Type B pancreatic cell (in vitro differentiated cells): ENCODE measurements around the gene OR13H1. TPM values are rescaled to one million over a fixed set of nuclear protein-coding genes. Genes with fewer than 3 reads are reported as not detected.
A peak's percentile ranks its signal among the peaks of the same experiment; 100 is the strongest.

Experiments used
- DNase-seq: peaks from one replicate; pipeline ENCODE4 v3.0.0; 2021; ENCODE audit warnings: mixed read lengths; ENCODE audit not compliant: unreplicated experiment; ENCODE audit errors: extremely low spot score
- H3K27ac Mint-ChIP-seq: 2 replicates; pipeline ENCODE4 v1.8.0; 2021; ENCODE audit warnings: mild to moderate bottlenecking, mixed read lengths
- H3K27me3 Mint-ChIP-seq: 2 replicates; pipeline ENCODE4 v1.8.0; 2021; ENCODE audit warnings: mixed read lengths
- H3K36me3 Mint-ChIP-seq: 2 replicates; pipeline ENCODE4 v1.8.0; 2021; ENCODE audit warnings: mixed read lengths
- H3K4me1 Mint-ChIP-seq: one replicate; pipeline ENCODE4 v1.8.0; 2021; ENCODE audit warnings: mixed read lengths; ENCODE audit not compliant: unreplicated experiment
- H3K4me3 Mint-ChIP-seq: 2 replicates; pipeline ENCODE4 v1.8.0; 2021; ENCODE audit warnings: mild to moderate bottlenecking, mixed read lengths
- H3K9me3 Mint-ChIP-seq: 2 replicates; pipeline ENCODE4 v1.8.0; 2021; ENCODE audit warnings: mixed read lengths
- total RNA-seq: library from RNA; stranded (reverse); gene quantifications from 2 replicates; pipeline ENCODE4 v1.2.1, GENCODE V29; 2021; ENCODE audit warnings: low replicate concordance
- TF ChIP-seq, protein P1 (sequence below): fragments of 200-600 bp; sonication (generic); conservative IDR thresholded peaks from 2 replicates; pipeline ENCODE4 v1.5.0; 2021; ENCODE audit warnings: antibody characterized with exemption, mild to moderate bottlenecking

The OR13H1 gene
- total RNA-seq, 1 donor from 2014 or later, result not detected

DNA sequence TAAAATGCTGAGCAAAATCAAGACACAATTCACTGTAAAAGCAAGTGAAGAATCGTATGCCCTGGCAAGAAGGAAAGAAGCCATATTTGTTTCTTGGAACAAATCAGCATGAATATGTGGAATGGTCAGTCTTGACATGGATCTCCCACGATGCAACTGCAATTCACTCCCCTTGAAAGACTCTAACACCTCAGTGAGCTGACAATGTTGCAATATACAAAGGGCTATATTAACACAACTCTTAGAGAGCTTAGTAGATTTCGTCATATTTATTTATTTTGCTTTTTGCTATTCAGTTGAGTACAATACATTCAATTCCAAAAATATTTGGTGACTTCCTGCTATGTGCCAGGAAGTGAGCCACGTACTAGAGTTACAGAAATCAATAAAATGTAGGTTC is 14.7 kb downstream of the OR13H1 start:
- Mint-ChIP-seq H3K9me3 (no peaks in the 10 kb centered on the region), H3K27me3 (no peaks in the 10 kb centered on the region), H3K4me1 (no peaks in the 10 kb centered on the region), H3K36me3 (no peaks in the 10 kb centered on the region), H3K4me3 (no peak overlapping the region), H3K27ac (no peak overlapping the region)
- TF ChIP-seq, protein P1, sequence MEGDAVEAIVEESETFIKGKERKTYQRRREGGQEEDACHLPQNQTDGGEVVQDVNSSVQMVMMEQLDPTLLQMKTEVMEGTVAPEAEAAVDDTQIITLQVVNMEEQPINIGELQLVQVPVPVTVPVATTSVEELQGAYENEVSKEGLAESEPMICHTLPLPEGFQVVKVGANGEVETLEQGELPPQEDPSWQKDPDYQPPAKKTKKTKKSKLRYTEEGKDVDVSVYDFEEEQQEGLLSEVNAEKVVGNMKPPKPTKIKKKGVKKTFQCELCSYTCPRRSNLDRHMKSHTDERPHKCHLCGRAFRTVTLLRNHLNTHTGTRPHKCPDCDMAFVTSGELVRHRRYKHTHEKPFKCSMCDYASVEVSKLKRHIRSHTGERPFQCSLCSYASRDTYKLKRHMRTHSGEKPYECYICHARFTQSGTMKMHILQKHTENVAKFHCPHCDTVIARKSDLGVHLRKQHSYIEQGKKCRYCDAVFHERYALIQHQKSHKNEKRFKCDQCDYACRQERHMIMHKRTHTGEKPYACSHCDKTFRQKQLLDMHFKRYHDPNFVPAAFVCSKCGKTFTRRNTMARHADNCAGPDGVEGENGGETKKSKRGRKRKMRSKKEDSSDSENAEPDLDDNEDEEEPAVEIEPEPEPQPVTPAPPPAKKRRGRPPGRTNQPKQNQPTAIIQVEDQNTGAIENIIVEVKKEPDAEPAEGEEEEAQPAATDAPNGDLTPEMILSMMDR, result no peak
- no peak for DNase-seq

DNA sequence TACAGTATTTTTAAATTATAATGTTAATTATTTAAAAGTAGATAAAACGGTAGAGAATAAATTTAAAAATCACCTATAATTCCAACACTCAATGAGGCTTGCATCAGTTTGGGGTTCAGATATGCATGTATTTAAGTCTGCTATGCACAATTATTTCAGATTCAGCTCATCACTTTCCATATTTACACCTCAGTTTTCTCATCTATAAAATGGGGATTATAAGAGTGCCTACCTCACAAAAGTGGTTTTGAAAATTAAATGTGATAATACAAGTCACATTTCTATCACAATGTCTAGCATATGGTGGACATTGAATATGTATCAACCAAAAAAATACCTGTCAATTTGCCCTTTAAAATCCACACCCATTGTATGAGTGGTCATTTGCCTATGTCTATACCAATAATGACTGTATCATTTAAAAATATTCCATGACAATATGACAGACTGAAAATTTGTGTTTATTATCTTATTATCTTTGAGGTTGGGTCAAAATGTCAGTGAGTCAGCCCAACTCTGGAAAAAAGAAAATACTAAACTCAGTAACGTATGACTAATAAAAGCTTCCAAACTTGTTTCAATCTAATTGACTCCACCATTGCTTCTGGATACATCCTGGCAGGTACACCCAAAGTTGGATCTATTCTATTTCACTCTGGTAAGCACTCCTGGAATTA is 20.8 kb downstream of the OR13H1 start:
- H3K9me3 Mint-ChIP-seq, result no peaks in the 10 kb centered on the region
- no peak overlapping the region for H3K4me3 Mint-ChIP-seq
- H3K4me1 Mint-ChIP-seq, result no peaks in the 10 kb centered on the region
- TF ChIP-seq, protein P1, result no peak
- DNase-seq, result no peak
- H3K27me3 Mint-ChIP-seq, result no peaks in the 10 kb centered on the region
- H3K27ac Mint-ChIP-seq, result no peak overlapping the region
- no peaks in the 10 kb centered on the region for H3K36me3 Mint-ChIP-seq

DNA sequence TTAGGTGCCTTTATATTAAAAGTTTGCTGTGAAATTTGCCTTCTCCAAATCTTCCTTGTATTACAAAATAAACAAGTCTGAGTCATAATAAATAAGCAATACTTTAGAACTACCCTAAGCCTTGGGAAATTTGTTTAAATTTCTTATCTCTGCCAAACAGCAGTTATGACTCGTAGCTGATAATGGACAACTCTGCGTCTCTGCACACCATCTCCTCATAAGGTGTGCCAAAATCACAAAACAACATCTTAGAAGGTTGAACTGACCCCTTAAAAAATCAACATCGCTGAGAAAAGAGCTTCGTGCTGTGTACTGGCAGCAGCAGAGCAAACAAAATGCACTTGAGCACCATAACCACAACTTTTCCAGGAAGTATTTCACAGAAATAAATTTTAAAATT is 22.0 kb downstream of the OR13H1 start:
- no peaks in the 10 kb centered on the region for H3K27me3 Mint-ChIP-seq

DNA sequence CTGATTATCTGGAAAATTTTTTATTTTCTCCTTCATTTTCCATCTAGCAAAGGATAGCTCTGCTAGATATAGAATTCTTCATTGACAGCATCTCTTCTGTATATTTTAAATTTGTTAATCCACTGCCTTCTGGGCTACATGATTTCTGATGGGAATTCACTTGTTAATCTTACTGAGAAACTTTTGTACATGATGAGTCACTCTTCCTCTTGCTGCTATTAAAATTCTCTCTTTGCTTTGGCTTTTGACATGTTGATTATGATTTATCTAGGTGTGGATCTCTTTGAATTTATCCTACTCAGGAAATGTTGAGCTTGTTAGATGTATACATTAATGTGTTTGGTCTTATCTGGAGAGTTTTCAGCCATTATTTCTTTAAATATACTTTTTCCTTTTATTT is 27.5 kb downstream of the OR13H1 start:
- TF ChIP-seq, protein P1, result no peak
- Mint-ChIP-seq H3K36me3 (no peaks in the 10 kb centered on the region), H3K27me3 (no peaks in the 10 kb centered on the region), H3K27ac (peak overlapping the region; percentile 21), H3K4me3 (peak overlapping the region; percentile 2), H3K4me1 (peaks cover 6% of the 10 kb centered on the region), H3K9me3 (no peaks in the 10 kb centered on the region)
- no peak for DNase-seq

More for the DNA sequence above, 22.0 kb downstream of the OR13H1 start:
- TF ChIP-seq, protein P1, result no peak
- H3K36me3 Mint-ChIP-seq, result no peaks in the 10 kb centered on the region
- DNase-seq, result no peak
- H3K4me1 Mint-ChIP-seq, result no peaks in the 10 kb centered on the region
- no peak overlapping the region for H3K4me3 Mint-ChIP-seq
- H3K27ac Mint-ChIP-seq, result no peak overlapping the region
- no peaks in the 10 kb centered on the region for H3K9me3 Mint-ChIP-seq

DNA sequence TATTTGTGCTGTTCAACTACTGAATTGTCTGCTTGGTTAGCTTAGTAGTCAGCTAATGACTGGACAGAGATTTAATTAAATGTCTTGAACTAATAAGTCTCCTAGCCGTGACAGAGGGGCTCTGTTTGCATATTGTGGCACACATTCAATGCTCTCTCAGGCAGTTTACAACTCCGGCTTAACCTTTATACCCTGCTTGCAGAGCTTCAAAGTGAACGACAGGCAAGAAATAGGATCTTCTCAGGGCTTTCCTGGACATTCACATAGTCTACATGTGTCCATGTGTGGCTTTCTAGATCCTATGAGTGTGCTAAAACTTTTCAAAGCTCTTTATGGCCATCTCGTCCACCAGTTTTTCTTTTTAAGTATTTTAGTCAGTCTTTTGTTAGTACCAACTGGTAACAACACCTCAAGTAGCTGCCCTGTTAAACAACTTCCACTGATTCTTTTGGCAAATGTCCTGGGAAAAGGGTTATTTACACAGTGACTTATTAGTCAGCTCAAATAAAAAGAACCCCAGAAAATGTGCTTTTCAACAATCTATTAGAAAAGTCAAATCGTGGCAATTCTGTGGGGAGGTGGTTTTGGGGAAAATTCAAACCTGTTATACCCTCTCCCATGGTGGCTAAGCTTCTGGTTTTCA is 28.6 kb downstream of the OR13H1 start:
- DNase-seq, result no peak
- H3K9me3 Mint-ChIP-seq, result no peaks in the 10 kb centered on the region
- no peak overlapping the region for H3K27ac Mint-ChIP-seq
- no peaks in the 10 kb centered on the region for H3K27me3 Mint-ChIP-seq
- peaks cover 6% of the 10 kb centered on the region for H3K4me1 Mint-ChIP-seq
- no peaks in the 10 kb centered on the region for H3K36me3 Mint-ChIP-seq
- H3K4me3 Mint-ChIP-seq, result no peak overlapping the region
- TF ChIP-seq, protein P1, result no peak
